Stimulated activated CD4-positive, alpha-beta T cell treated with anti-CD3 and anti-CD28 coated beads, Interleukin-15, amount 100 ng/mL, for 48 hours (primary cell): ENCODE measurements around the gene ELK3.

Experiments
- DNase-seq, 2 donors: peaks; one replicate each; pipeline ENCODE4 v3.0.0-alpha.2; 2020; ENCODE audit warnings: low read depth in 2 of 2

Gene ELK3

GRCh38 chr12:96187956-96188355, 6.2 kb upstream of the ELK3 start:
- no peak for DNase-seq

- no peak for DNase-seq
Observed at GRCh38 chr12:96189781-96190180, 4.4 kb upstream of the ELK3 start.

- no peak for DNase-seq
Observed at GRCh38 chr12:96190413-96191108, 3.6 kb upstream of the ELK3 start.

GRCh38 chr12:96192926-96193573, 1.1 kb upstream of the ELK3 start:
- no peak for DNase-seq

GRCh38 chr12:96194576-96194889, 358 bp downstream of the ELK3 start:
- DNase-seq, result no peak

- peak; percentile 58 to 65 for DNase-seq
Observed at GRCh38 chr12:96194971-96195844, 1.0 kb downstream of the ELK3 start.

GRCh38 chr12:96195845-96196451, 1.8 kb downstream of the ELK3 start:
- peak in 1 of 2 donors; percentile 24 for DNase-seq

GRCh38 chr12:96196781-96197180, 2.6 kb downstream of the ELK3 start:
- no peak for DNase-seq

- no peak for DNase-seq
Observed at GRCh38 chr12:96197503-96198272, 3.5 kb downstream of the ELK3 start.

GRCh38 chr12:96198965-96199364, 4.8 kb downstream of the ELK3 start:
- DNase-seq, result no peak

GRCh38 chr12:96199464-96199863, 5.3 kb downstream of the ELK3 start:
- no peak for DNase-seq

GRCh38 chr12:96201272-96202227, 7.4 kb downstream of the ELK3 start:
- no peak for DNase-seq

GRCh38 chr12:96204381-96204780, 10.2 kb downstream of the ELK3 start:
- DNase-seq, result no peak

GRCh38 chr12:96205908-96206307, 11.7 kb downstream of the ELK3 start:
- no peak for DNase-seq

- no peak for DNase-seq
Observed at GRCh38 chr12:96206936-96207662, 12.9 kb downstream of the ELK3 start.

GRCh38 chr12:96208346-96208745, 14.2 kb downstream of the ELK3 start:
- no peak for DNase-seq

GRCh38 chr12:96208801-96209549, 14.8 kb downstream of the ELK3 start:
- no peak for DNase-seq

- DNase-seq, result peak; percentile 24 to 47
Observed at GRCh38 chr12:96210376-96211055, 16.3 kb downstream of the ELK3 start.
